ENCODE data around the gene DNAH2.

- TF ChIP-seq ATF6 (CRISPR knock-in tag; IDR thresholded peaks at IDR 0.05), result no peak
- TF ChIP-seq CTCF (IDR thresholded peaks at IDR 0.05), result no peak
- no peak for TF ChIP-seq ZNF263 (CRISPR knock-in tag; IDR thresholded peaks at IDR 0.05; ENCODE audit: low read depth)
- TF ChIP-seq NR1H2 (CRISPR knock-in tag; IDR thresholded peaks at IDR 0.05), result no peak
- TF ChIP-seq SMAD3 (CRISPR knock-in tag; IDR thresholded peaks at IDR 0.05; ENCODE audit: borderline replicate concordance), result no peak
- TF ChIP-seq E2F5 (CRISPR knock-in tag; IDR thresholded peaks at IDR 0.05), result no peak
- no peak for TF ChIP-seq MAX (CRISPR knock-in tag; IDR thresholded peaks at IDR 0.05)
- no peak for TF ChIP-seq JUN (CRISPR knock-in tag; IDR thresholded peaks at IDR 0.05)
- TF ChIP-seq NFYB (CRISPR knock-in tag; conservative IDR thresholded peaks at IDR 0.05; ENCODE audit: low read depth), result no peak
- TF ChIP-seq ATF1 (CRISPR knock-in tag; IDR thresholded peaks at IDR 0.05), result no peak
- no peak for TF ChIP-seq ESRRA (CRISPR knock-in tag; IDR thresholded peaks at IDR 0.05; ENCODE audit: borderline replicate concordance)
- peak; percentile 13; the same call in 1 of the 2 replicates for TF ChIP-seq SP1 (CRISPR knock-in tag; conservative IDR thresholded peaks at IDR 0.05)
- no peak for TF ChIP-seq ZMAT4 (CRISPR knock-in tag; IDR thresholded peaks at IDR 0.05)
- no peak for TF ChIP-seq MLX (CRISPR knock-in tag; IDR thresholded peaks at IDR 0.05)
Measured at GRCh38 chr17:7835814-7836595, 118.5 kb downstream of the DNAH2 start.
